KOPT-K1 (cell line): ENCODE results near the gene CLIP1.
"Not testable (repeated sequence)": the region's sequence is repeated elsewhere in the genome, so short reads cannot be mapped to it uniquely, and the experiment has no call there.

Experiments used
- H3K27ac ChIP-seq: fragments of 200-600 bp; sonication (generic); 2 replicates; pipeline ENCODE4 v1.5.1; 2016; ENCODE audit warnings: antibody characterized with exemption, mild to moderate bottlenecking, low read depth, low read length; ENCODE audit not compliant: poor library complexity, severe bottlenecking
- H3K36me3 ChIP-seq: fragments of 200-600 bp; sonication (generic); 2 replicates; pipeline ENCODE4 v1.5.1; 2017; ENCODE audit warnings: antibody characterized with exemption, mild to moderate bottlenecking, low read length, moderate library complexity; ENCODE audit not compliant: insufficient read depth
- H3K9me3 ChIP-seq: fragments of 200-600 bp; sonication (generic); 2 replicates; pipeline ENCODE4 v1.5.1; 2017; ENCODE audit warnings: antibody characterized with exemption, low read length, mild to moderate bottlenecking; ENCODE audit not compliant: insufficient read depth, poor library complexity, severe bottlenecking

Gene CLIP1

DNA sequence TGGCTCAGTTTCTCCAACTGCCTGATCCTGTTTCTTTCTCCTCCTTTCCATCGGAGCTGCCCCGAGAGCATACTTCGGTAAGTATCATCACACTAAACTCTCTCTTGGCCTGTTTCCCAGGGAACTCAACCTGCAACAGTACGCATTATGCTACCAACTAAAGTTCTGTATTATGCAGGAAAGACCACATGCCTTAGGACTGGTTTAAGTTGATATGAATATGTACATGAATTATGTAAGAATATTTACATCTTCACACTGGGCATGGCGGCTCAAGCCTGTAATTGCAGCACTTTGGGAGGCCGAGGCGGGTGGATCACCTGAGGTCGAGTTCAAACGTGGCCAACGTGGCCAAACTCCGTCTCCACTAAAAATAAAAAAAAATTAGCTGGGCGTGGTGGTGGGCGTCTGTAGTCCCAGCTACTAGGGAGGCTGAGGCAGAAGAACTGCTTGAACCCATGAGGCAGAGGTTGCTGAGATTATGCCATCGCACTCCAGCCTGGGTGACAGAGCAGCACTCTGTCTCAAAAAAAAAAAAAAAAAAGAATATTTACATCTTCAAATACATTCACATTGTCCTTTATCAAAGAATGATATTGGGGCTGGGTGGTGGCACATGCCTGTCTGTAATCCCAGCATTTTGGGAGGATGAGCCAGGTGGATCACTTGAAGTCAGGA, 124.3 kb downstream of the CLIP1 start:
- H3K27ac ChIP-seq = no peak overlapping the region
- H3K36me3 ChIP-seq = peaks cover 32% of the 10 kb centered on the region
- H3K9me3 ChIP-seq = no peaks in the 10 kb centered on the region

DNA sequence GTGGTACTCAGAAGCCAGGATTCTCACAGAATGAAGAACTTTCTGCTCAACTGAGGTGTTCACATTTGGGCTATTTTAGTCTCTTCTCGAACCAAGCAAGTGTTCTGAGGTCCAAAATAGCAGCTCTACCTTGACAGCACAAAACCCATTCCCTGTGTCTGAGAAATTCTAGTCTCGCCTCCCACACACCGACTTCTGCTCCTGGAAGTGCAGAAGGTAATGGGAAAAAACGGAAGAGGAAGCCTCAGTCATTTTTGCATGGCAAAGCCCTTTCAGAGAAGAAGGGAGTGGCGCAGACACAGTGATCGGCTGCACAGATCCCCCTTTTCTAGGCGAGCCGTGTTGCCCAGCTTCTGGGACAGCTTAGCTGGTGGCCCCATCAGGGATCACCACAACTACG, 125.0 kb downstream of the CLIP1 start:
- H3K36me3 ChIP-seq = peaks cover 29% of the 10 kb centered on the region
- no peak overlapping the region for H3K27ac ChIP-seq
- H3K9me3 ChIP-seq = no peaks in the 10 kb centered on the region

DNA sequence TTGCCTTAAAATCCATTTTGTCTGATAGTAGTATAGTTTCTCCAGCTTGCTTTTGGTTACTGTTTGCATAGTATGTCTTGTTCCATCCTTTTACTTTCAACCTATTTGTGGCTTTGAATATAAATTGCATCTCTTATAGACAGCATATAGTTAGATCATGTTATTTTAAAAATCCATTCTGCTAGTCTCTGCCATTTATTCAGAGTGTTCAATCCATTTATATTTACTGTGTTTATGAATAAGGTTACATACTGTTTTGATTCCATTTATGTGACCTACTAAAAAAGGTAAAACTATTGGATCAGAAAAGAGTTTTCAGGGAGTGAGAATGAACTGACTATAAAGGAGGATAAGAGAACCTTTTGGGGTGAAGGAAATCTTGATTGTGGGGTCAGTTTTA, 126.6 kb downstream of the CLIP1 start:
- Histone ChIP-seq H3K9me3 (no peaks in the 10 kb centered on the region), H3K27ac (no peak overlapping the region), H3K36me3 (peaks cover 29% of the 10 kb centered on the region)

DNA sequence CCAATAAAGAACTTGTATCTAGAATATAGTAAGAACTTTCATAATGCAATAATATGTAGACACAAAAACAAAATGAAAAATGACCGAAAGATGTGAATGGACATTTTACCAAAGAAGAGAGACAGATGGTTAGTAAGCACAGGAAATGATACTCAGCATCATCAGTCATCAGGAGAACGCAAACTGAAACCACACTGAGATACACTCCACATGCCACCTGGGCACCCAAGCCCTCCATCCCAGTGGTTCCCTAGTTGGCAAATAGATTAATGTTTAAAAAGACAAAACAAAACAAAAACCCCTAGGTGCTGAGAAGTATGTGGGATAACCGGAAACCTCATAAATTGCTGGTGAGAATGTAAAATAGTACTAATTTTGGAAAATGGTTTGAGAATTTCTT, 129.4 kb downstream of the CLIP1 start:
- H3K36me3 ChIP-seq = peaks cover 15% of the 10 kb centered on the region
- H3K9me3 ChIP-seq = no peaks in the 10 kb centered on the region
- no peak overlapping the region for H3K27ac ChIP-seq

DNA sequence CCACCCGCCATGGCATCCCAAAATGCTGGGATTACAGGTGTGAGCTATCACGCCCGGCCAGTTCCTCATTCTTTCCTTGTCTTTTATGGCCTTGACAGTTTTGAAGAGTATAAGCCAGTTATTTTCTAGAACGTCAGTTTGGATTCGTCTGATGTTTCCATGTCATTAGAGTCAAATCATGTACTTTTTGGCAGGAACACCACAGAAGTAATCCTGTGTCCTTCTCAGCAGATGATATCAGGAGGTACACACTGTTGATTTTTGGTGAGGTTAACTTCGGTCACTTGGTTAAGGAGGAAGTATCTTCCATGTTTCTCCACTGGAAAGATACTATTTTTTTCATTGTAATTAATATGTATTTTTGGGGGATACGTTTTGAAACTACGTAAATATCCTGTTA, 131.0 kb downstream of the CLIP1 start:
- Histone ChIP-seq H3K36me3 (no peaks in the 10 kb centered on the region), H3K9me3 (no peaks in the 10 kb centered on the region), H3K27ac (no peak overlapping the region)

DNA sequence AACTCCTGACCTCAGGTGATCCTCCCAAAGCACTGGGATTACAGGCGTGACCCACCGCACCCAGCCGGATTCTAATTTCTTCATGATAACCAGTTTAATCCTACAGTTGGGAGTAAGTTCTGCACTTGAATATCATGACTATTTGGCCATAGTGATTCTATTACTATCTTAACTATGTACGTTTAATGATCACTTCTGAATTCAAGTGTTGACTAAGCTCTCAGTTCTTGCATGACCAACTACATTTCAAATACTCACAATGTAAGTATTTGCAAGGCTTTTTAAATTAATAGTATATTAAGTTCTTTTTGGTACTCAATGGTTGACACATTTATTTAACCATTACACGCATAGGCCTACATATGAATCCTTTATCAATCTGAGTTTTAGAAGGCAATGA, 138.8 kb downstream of the CLIP1 start:
- Histone ChIP-seq H3K36me3 (peaks cover 27% of the 10 kb centered on the region), H3K9me3 (no peaks in the 10 kb centered on the region), H3K27ac (no peak overlapping the region)

DNA sequence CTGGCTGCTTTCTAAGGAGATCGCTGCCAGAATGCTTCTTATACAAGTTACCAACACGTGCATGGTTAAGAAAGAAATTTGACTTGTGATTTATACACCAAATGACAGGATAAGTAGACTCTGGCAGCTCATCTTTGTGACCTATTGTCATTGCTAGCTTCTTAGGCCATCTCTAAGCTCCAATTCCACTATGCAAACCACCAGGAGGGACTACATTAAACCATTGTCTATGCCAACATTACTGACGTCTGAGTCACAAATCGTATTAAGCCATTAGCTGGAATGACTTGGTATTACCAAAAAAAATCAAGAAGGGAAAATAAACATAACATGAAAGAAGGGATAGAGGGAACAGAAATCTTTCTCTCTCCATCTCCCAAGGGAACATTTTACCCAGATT, 140.4 kb downstream of the CLIP1 start:
- Histone ChIP-seq H3K36me3 (peaks cover 38% of the 10 kb centered on the region), H3K27ac (no peak overlapping the region), H3K9me3 (no peaks in the 10 kb centered on the region)

DNA sequence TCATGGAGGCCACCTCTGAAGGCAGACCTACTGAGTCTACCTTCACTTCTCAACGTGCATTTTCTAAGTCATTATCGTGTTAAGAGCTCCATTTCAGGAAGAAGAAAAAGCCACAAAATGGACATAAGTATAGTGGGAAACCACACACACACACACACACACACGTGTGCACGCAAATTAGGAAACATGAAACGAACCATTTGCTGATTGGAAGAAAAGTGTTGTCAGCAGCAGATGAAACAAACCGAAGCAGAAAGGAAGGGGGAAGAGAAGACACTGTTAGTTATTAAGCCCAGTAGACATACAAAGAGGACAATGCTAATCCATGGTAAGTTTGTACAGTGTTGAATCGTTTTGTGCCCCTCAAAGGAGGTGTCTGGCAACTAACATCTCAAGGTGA, 146.2 kb downstream of the CLIP1 start:
- Histone ChIP-seq H3K27ac (no peak overlapping the region), H3K36me3 (peaks cover 54% of the 10 kb centered on the region), H3K9me3 (no peaks in the 10 kb centered on the region)

DNA sequence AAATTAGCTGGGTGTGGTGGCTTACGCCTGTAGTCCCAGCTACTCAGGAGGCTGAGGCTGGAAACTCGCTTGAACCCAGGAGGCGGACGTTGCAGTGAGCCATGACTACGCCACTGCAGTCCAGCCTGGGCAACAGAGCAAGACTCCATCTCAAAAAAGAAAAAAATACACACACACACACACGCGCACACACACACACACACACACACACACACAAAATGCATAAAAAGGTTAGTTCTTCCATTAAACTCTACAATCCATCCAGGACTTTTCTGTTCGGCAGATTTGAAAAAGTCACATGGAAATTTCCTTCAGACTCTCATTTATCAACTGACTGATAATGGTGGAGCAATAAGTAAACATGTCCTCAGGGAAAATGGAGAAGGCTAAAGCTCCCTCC, 147.0 kb downstream of the CLIP1 start:
- Histone ChIP-seq H3K27ac (no peak overlapping the region), H3K36me3 (peaks cover 49% of the 10 kb centered on the region), H3K9me3 (no peaks in the 10 kb centered on the region)

DNA sequence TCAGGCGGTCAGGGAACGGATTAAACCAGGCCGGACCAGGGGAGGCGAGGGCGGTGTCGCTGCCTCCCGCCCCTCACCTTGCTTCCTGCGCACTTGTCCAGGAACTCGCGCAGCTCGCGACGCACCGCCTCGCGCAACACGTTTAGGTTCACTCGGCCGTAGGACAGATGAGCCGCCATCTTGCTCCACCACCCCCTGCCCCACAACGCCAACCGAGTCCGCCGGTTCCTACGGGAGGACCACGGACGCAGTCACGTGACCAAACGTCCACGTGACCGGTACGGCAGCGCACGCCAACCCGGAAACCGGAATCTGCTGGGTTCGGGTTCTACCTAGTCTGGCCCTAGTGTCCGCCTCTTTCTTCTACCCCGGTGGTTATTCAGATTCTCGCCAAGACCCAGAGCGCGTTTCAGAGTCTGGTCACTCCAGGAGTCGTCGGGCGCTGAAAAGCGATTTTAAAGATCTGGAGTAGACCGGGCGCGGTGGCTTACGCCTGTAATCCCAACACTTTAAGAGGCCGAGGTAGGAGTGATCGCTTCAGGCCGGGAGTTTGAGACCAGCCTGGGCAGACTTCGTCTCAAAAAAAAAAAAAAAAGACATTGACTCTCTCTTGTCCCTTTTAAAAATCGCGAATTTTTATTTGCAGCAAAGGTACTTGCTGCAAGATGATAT, 156.1 kb downstream of the CLIP1 start, which contains the start of gene VPS33A:
Gene VPS33A (minus strand): TSS at position 265 of the 672 bp plus-strand sequence. CDS start 86 bp downstream, at position 179.
- no peaks in the 10 kb centered on the region for H3K9me3 ChIP-seq
- peaks cover 27% of the 10 kb centered on the region for H3K36me3 ChIP-seq
- peak within 1 kb of the TSS; percentile 67 for H3K27ac ChIP-seq

DNA sequence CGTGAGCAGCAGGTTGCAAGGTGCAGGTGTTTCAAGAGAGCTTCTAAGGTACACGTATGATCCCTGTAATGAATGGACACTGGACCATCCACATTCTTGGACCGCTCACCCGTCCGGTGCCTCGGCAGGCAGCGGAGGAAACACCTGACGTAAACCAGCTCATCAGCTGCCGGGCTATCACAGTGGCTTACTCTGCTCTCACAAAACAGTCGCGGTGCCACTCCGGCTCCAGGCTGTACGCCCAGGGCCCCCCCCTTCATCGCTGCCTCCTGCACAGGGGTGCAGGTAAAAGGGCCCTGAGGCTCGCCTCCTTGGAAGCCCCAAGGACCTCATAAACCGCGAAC, 156.6 kb downstream of the CLIP1 start:
- H3K9me3 ChIP-seq = no peaks in the 10 kb centered on the region
- peak overlapping the region; percentile 67 for H3K27ac ChIP-seq
- peaks cover 29% of the 10 kb centered on the region for H3K36me3 ChIP-seq

DNA sequence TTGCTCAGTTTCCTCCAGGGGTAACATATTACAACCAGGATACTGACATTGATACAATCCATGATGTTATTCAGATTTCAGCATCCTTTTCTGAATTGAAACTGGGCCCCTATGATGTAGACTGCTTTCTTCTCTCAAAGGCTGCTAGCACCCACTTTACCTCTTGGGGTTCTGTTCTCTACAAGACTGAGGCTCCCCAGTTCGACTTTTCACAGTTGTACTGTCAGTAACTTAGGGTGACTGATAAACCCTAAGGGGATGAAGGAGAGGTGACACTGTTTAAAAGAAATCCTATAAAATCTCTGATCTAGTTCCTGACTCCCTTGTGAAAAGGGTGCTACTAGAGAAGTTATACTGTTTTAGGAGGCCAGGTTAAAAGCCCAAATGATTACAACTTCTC, 157.0 kb downstream of the CLIP1 start:
- Histone ChIP-seq H3K27ac (peak overlapping the region; percentile 67), H3K36me3 (peaks cover 32% of the 10 kb centered on the region), H3K9me3 (no peaks in the 10 kb centered on the region)

DNA sequence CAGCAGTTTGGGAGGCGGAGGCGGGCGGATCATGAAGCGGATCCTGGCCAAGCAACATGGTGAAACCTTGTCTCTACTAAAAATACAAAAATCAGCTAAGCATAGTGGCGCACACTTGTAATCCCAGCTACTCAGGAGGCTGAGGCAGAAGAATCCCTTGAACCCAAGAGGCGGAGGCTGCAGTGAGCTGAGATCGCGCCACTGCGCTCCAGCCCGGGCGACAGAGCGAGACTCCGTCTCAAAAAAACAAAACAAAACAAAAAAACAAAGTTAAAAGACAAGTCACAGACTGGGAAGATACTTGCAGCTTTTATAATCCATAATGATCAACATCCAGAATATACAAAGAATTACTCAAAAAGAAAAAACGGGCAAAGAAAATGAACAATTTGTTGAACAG, 161.7 kb downstream of the CLIP1 start:
- H3K36me3 ChIP-seq = peaks cover 76% of the 10 kb centered on the region
- H3K9me3 ChIP-seq, H3K27ac ChIP-seq: not testable (repeated sequence)

DNA sequence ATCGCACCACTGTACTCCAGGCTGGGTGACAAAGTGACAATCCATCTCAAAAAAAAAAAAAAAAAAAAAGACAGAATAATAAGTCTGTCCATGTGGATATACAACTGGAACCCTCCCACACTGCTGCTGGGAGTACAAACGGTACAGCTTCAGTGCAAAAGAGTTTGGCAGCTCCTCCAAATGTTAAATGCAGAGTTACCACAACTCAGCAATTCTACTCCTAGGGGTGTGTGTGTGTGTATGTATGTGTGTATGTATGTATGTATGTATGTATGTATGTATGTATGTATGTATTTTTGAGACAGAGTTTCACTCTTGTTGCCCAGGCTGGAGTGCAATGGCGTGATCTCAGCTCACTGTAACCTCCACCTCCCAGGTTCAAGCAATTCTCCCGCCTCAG, 163.5 kb downstream of the CLIP1 start:
- H3K36me3 ChIP-seq = peaks cover 76% of the 10 kb centered on the region
- not testable (repeated sequence) for H3K27ac ChIP-seq, H3K9me3 ChIP-seq

DNA sequence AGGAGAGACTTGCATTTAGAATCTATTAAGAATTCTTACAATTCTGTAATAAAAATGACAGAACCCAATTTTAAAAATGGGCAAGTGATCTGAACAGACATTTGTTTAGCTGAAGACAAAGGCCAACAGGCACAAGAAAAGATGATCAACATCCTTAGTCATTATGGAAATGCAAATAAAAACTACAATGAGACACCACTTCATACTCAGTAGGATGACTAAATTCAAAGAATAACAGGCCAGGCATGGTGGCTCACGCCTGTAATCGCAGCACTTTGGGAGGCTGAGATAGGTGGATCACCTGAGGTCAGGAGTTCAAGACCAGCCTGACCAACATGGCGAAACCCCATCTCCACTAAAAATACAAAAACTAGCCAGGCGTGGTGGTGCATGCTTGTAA, 164.0 kb downstream of the CLIP1 start:
- H3K36me3 ChIP-seq = peaks cover 71% of the 10 kb centered on the region
- not testable (repeated sequence) for H3K27ac ChIP-seq, H3K9me3 ChIP-seq

DNA sequence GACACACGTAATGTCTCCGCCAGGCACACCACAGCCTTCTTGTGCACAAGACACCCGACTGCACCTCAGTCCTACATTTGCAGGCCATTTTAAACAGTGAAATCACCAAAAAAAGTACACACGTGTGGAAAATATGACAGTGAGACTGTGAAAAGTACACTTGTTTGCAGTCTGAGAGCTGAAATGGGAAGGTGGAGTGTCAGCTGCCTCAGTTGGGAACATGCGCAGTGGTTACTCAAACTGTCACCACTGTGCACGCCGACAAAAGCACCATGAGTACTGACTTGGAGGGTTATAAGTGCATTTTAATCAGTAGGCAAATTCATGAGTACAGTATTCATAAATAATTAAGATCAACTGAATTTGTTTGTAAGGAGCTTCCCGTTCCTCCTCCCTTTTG, 171.9 kb downstream of the CLIP1 start:
- Histone ChIP-seq H3K27ac (no peak overlapping the region), H3K36me3 (peaks cover 34% of the 10 kb centered on the region), H3K9me3 (no peaks in the 10 kb centered on the region)
